Liver (tissue), 9 donors: ENCODE results near the gene TBC1D22B. TPM values are rescaled to one million over a fixed set of nuclear protein-coding genes. Genes with fewer than 3 reads are reported as not detected.

Source experiments
- DNase-seq: peaks from one replicate; pipeline ENCODE4 v3.0.0-alpha.2; 2017; ENCODE audit warnings: low spot score
- H3K27ac ChIP-seq, 2 donors: one replicate each; pipeline ENCODE4 v1.7.0; 2013; ENCODE audit warnings: inconsistent platforms in 2 of 2, low read length in 2 of 2, control low read depth in 1 of 2, low read depth in 1 of 2, mild to moderate bottlenecking in 1 of 2
- H3K27me3 ChIP-seq, 4 donors: one replicate each; pipeline versions ENCODE4 v1.6.1 to v1.7.0; 2013; ENCODE audit warnings: low read length in 3 of 4, inconsistent platforms in 1 of 4, mild to moderate bottlenecking in 1 of 4, moderate library complexity in 1 of 4; ENCODE audit not compliant: control insufficient read depth in 4 of 4, insufficient read depth in 4 of 4
- H3K36me3 ChIP-seq, 4 donors: one replicate each; pipeline versions ENCODE4 v1.6.1 to v1.7.0; 2013; ENCODE audit warnings: low read length in 3 of 4, mild to moderate bottlenecking in 3 of 4, low read depth in 1 of 4, moderate library complexity in 1 of 4; ENCODE audit not compliant: control insufficient read depth in 4 of 4, insufficient read depth in 3 of 4
- H3K4me1 ChIP-seq, 4 donors: one replicate each; pipeline versions ENCODE4 v1.6.1 to v1.7.0; 2013; ENCODE audit warnings: low read length in 3 of 4, mild to moderate bottlenecking in 3 of 4, moderate library complexity in 1 of 4; ENCODE audit not compliant: control insufficient read depth in 4 of 4, insufficient read depth in 4 of 4
- H3K4me3 ChIP-seq, 3 donors: one replicate each; pipeline versions ENCODE4 v1.6.1 to v1.7.0; 2013; ENCODE audit warnings: low read length in 3 of 3, control low read depth in 1 of 3, low read depth in 1 of 3, mild to moderate bottlenecking in 1 of 3
- H3K9ac ChIP-seq, 2 donors: one replicate each; pipeline ENCODE4 v1.7.0; 2013; ENCODE audit warnings: low read length in 2 of 2, mild to moderate bottlenecking in 2 of 2, moderate library complexity in 2 of 2, control low read depth in 1 of 2, low read depth in 1 of 2
- H3K9me3 ChIP-seq, 4 donors: one replicate each; pipeline versions ENCODE4 v1.6.1 to v1.7.0; 2013; ENCODE audit warnings: low read length in 3 of 4; ENCODE audit not compliant: control insufficient read depth in 4 of 4
- EGR1 ChIP-seq, 2 donors: IDR thresholded peaks; 2 replicates each; pipeline ENCODE4 v1.6.1; 2016 to 2018; ENCODE audit warnings: antibody characterized with exemption in 2 of 2, low read depth in 2 of 2
- FOXA1 ChIP-seq: IDR thresholded peaks from 2 replicates; pipeline ENCODE4 v1.6.1; 2016; ENCODE audit warnings: antibody characterized with exemption
- FOXA2 ChIP-seq: IDR thresholded peaks from 2 replicates; pipeline ENCODE4 v1.6.1; 2016; ENCODE audit warnings: antibody characterized with exemption
- GABPA ChIP-seq, 2 donors: IDR thresholded peaks in 1 of 2; conservative IDR thresholded peaks in 1 of 2; 2 replicates each; pipeline ENCODE4 v1.6.1; 2016; ENCODE audit warnings: antibody characterized with exemption in 2 of 2, mild to moderate bottlenecking in 1 of 2, moderate library complexity in 1 of 2
- HNF4A ChIP-seq, 2 donors: conservative IDR thresholded peaks; 2 replicates each; pipeline ENCODE4 v1.6.1; 2016; ENCODE audit warnings: antibody characterized with exemption in 2 of 2, mild to moderate bottlenecking in 2 of 2
- HNF4G ChIP-seq: IDR thresholded peaks from 2 replicates; pipeline ENCODE4 v1.6.1; 2016; ENCODE audit warnings: antibody characterized with exemption
- JUND ChIP-seq, 2 donors: IDR thresholded peaks; 2 replicates each; pipeline ENCODE4 v1.6.1; 2016; ENCODE audit warnings: antibody characterized with exemption in 2 of 2
- NR2F2 ChIP-seq: IDR thresholded peaks from 2 replicates; pipeline ENCODE4 v1.6.1; 2016; ENCODE audit warnings: antibody characterized with exemption
- RAD21 ChIP-seq, 2 donors: IDR thresholded peaks; 2 replicates each; pipeline ENCODE4 v1.6.1; 2016; ENCODE audit warnings: antibody characterized with exemption in 2 of 2, mild to moderate bottlenecking in 2 of 2
- RXRA ChIP-seq, 2 donors: IDR thresholded peaks; 2 replicates each; pipeline ENCODE4 v1.6.1; 2017 to 2018; ENCODE audit warnings: antibody characterized with exemption in 2 of 2, mild to moderate bottlenecking in 1 of 2
- SP1 ChIP-seq: IDR thresholded peaks from 2 replicates; pipeline ENCODE4 v1.6.1; 2018; ENCODE audit warnings: antibody characterized with exemption, mild to moderate bottlenecking
- TAF1 ChIP-seq: conservative IDR thresholded peaks from 2 replicates; pipeline ENCODE4 v1.6.1; 2016; ENCODE audit warnings: antibody characterized with exemption, mild to moderate bottlenecking
- YY1 ChIP-seq: IDR thresholded peaks from 2 replicates; pipeline ENCODE4 v1.6.1; 2016; ENCODE audit warnings: antibody characterized with exemption, mild to moderate bottlenecking
- WGBS: extraction: QIAGEN DNeasy Blood & Tissue Kit; methylation state at CpG from one replicate; pipeline ENCODE4 v1.1.7; 2013; 5-methylcytosine and 5-hydroxymethylcytosine counted together
- polyA plus RNA-seq, 2 donors: library from polyadenylated mRNA; stranded (reverse) in 1 of 2; unstranded in 1 of 2; fragments of 200-250 nt in 1 of 2; fragments of >200 nt in 1 of 2; fragmentation: Nextera tagmentation in 1 of 2; extraction: Ambion mirVana in 1 of 2; gene quantifications; one replicate each; pipeline versions ENCODE4 v1.2.1 to v1.2.3, GENCODE V29; 2013 to 2015
- total RNA-seq, 2 donors: library from RNA; depleted of rRNA; stranded (reverse); fragments of >200 nt; gene quantifications; one replicate each; pipeline ENCODE4 v1.2.3, GENCODE V29; 2014
- TF ChIP-seq, protein P1 (sequence below): IDR thresholded peaks from 2 replicates; pipeline ENCODE4 v1.6.1; 2016; ENCODE audit warnings: antibody characterized with exemption
- TF ChIP-seq, protein P2 (sequence below): IDR thresholded peaks from 2 replicates; pipeline ENCODE4 v1.6.1; 2016; ENCODE audit warnings: antibody characterized with exemption
- TF ChIP-seq, protein P3 (sequence below): IDR thresholded peaks from 2 replicates; pipeline ENCODE4 v1.6.1; 2016; ENCODE audit warnings: antibody characterized with exemption
- TF ChIP-seq, protein P4 (sequence below): fragments of 150-350 bp; IDR thresholded peaks from 2 replicates; pipeline ENCODE4 v1.5.1; 2017; ENCODE audit warnings: improper control_type of control experiment, low read depth, low read length; ENCODE audit not compliant: missing input control
- donor health status: healthy.
- donor health status: healthy.
- donor health status: healthy.
- donor health status: healthy.
- donor health status: healthy.

The TBC1D22B gene
- total and polyA plus RNA-seq, 4 donors, result 1.4 to 10.7 (median 1.9) TPM

DNA sequence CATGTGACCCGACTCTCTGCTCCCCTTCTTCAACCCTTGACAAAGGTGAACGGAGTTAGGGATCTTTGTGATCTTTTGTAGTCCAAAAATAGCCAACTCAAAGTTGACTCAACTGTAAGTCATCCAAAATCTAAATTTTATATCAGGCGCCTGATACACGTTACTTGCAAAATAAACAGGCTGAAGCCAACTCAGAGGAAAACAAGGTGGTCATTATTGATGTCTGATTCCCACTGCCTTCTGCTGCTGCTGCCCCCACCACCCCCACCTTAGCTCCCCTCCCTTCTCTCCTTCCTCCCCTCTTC is 83.0 kb downstream of the TBC1D22B start:
- H3K27ac ChIP-seq, result no peak overlapping the region
- 78% methylated on average over 4 of the region's 4 CpGs for WGBS
- H3K4me1 ChIP-seq, result peaks cover 0 to 6% (median 4%) of the 10 kb centered on the region in 4 donors
- DNase-seq, result no peak
- no peak overlapping the region for H3K9ac ChIP-seq
- no peaks in the 10 kb centered on the region for H3K9me3 ChIP-seq
- H3K36me3 ChIP-seq, result no peaks in the 10 kb centered on the region
- H3K27me3 ChIP-seq, result peaks cover 0 to 2% (median 0%) of the 10 kb centered on the region in 4 donors
- TF ChIP-seq TAF1, result no peak
- TF ChIP-seq HNF4G, result no peak
- TF ChIP-seq, protein P1, sequence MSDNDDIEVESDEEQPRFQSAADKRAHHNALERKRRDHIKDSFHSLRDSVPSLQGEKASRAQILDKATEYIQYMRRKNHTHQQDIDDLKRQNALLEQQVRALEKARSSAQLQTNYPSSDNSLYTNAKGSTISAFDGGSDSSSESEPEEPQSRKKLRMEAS, result no peak
- TF ChIP-seq FOXA1, result no peak
- no peak for TF ChIP-seq HNF4A (conservative IDR thresholded peaks at IDR 0.05)
- TF ChIP-seq, protein P2, sequence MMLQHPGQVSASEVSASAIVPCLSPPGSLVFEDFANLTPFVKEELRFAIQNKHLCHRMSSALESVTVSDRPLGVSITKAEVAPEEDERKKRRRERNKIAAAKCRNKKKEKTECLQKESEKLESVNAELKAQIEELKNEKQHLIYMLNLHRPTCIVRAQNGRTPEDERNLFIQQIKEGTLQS, result no peak
- TF ChIP-seq RAD21 (IDR thresholded peaks at IDR 0.05), result no peak
- TF ChIP-seq GABPA (IDR thresholded peaks at IDR 0.05 in 1 of 2, conservative IDR thresholded peaks at IDR 0.05 in 1 of 2), result no peak
- TF ChIP-seq JUND (IDR thresholded peaks at IDR 0.05), result no peak
- TF ChIP-seq SP1, result no peak
- TF ChIP-seq, protein P3, sequence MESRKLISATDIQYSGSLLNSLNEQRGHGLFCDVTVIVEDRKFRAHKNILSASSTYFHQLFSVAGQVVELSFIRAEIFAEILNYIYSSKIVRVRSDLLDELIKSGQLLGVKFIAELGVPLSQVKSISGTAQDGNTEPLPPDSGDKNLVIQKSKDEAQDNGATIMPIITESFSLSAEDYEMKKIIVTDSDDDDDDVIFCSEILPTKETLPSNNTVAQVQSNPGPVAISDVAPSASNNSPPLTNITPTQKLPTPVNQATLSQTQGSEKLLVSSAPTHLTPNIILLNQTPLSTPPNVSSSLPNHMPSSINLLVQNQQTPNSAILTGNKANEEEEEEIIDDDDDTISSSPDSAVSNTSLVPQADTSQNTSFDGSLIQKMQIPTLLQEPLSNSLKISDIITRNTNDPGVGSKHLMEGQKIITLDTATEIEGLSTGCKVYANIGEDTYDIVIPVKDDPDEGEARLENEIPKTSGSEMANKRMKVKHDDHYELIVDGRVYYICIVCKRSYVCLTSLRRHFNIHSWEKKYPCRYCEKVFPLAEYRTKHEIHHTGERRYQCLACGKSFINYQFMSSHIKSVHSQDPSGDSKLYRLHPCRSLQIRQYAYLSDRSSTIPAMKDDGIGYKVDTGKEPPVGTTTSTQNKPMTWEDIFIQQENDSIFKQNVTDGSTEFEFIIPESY, result no peak
- TF ChIP-seq FOXA2, result no peak
- H3K4me3 ChIP-seq, result no peak overlapping the region

DNA sequence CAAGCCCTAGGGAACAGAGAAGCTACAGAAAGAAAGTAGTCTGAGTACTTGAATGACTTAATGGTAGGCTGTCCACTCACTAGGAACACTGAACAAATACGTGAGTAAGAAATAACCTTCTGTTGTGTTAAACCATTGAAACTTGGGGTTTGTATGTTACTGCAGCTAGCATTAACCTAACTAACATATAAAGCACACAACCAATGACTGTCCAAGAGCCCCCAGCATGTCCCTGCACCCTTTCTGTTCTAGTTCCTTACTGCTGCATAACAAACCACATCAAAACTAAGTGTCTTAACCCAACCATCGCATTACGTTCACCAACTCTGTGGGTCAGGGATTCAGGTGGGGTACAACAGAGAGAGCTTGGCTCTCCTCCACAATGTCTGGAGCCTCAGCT is 85.7 kb downstream of the TBC1D22B start:
- no peaks in the 10 kb centered on the region for H3K9me3 ChIP-seq
- H3K4me1 ChIP-seq, result peaks cover 0 to 6% (median 4%) of the 10 kb centered on the region in 4 donors
- no peak overlapping the region for H3K27ac ChIP-seq
- TF ChIP-seq RXRA (IDR thresholded peaks at IDR 0.05), result no peak
- TF ChIP-seq EGR1 (IDR thresholded peaks at IDR 0.05; ENCODE audit: low read depth in 2 of 2), result no peak
- no peak for TF ChIP-seq FOXA2
- TF ChIP-seq SP1, result no peak
- TF ChIP-seq, protein P4, sequence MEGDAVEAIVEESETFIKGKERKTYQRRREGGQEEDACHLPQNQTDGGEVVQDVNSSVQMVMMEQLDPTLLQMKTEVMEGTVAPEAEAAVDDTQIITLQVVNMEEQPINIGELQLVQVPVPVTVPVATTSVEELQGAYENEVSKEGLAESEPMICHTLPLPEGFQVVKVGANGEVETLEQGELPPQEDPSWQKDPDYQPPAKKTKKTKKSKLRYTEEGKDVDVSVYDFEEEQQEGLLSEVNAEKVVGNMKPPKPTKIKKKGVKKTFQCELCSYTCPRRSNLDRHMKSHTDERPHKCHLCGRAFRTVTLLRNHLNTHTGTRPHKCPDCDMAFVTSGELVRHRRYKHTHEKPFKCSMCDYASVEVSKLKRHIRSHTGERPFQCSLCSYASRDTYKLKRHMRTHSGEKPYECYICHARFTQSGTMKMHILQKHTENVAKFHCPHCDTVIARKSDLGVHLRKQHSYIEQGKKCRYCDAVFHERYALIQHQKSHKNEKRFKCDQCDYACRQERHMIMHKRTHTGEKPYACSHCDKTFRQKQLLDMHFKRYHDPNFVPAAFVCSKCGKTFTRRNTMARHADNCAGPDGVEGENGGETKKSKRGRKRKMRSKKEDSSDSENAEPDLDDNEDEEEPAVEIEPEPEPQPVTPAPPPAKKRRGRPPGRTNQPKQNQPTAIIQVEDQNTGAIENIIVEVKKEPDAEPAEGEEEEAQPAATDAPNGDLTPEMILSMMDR, result no peak
- no peak for TF ChIP-seq NR2F2
- no peak for TF ChIP-seq GABPA (IDR thresholded peaks at IDR 0.05 in 1 of 2, conservative IDR thresholded peaks at IDR 0.05 in 1 of 2)
- TF ChIP-seq HNF4A (conservative IDR thresholded peaks at IDR 0.05), result no peak
- TF ChIP-seq YY1, result no peak
- H3K36me3 ChIP-seq, result no peaks in the 10 kb centered on the region
- no peak for DNase-seq
- H3K4me3 ChIP-seq, result no peak overlapping the region
- no peak overlapping the region for H3K9ac ChIP-seq
- 92% methylated on average over 3 of the region's 3 CpGs for WGBS
- H3K27me3 ChIP-seq, result peaks cover 0 to 2% (median 0%) of the 10 kb centered on the region in 4 donors
